ENCODE data around the gene ZBTB7C. TPM values are rescaled to one million over a fixed set of nuclear protein-coding genes. Genes with fewer than 3 reads are reported as not detected.

ZBTB7C gene
- total and polyA plus RNA-seq, 9 of the 15 experiments (the other 6 are each of a cell fraction or from before 2014, with no cell fraction given), result not detected

- ATAC-seq (no peak), FAIRE-seq (no peak), DNase-seq (ENCODE audit: extremely low read depth in 1 of 4, low spot score in 3 of 4) (no peak)
- H3K4me1 ChIP-seq (replicated peaks in 1 of 2; ENCODE audit: control insufficient read depth in 2 of 2, insufficient read depth in 2 of 2, low read length in 2 of 2), result no peaks in the 10 kb centered on the region
- no peaks in the 10 kb centered on the region for H4K20me1 ChIP-seq (replicated peaks; ENCODE audit: control insufficient read depth, insufficient read depth, low read length)
- H3K4me2 ChIP-seq (ENCODE audit: insufficient read depth, low read length), result no peak overlapping the region
- H3K9me3 ChIP-seq (replicated peaks; ENCODE audit: control insufficient read depth, insufficient read depth, low read depth, low read length), result no peaks in the 10 kb centered on the region
- H2AFZ ChIP-seq (ENCODE audit: low read depth, low read length), result no peak overlapping the region
- H3K9ac ChIP-seq (ENCODE audit: insufficient read depth in 1 of 2, low read depth in 2 of 2, low read length in 2 of 2), result no peak overlapping the region
- ChIA-PET CTCF (ENCODE audit: low intra/inter-chr PET ratio) (no interaction called here), POLR2A (no interaction called here)
- in situ Hi-C loops (cut with MboI) (no loop called here), intact Hi-C loops (cut with micrococcal nuclease) (no loop called here)
- H3K4me3 ChIP-seq, result no peak overlapping the region
- WGBS (ENCODE audit: insufficient coverage, low coverage, missing lambda C conversion rate), result 2% methylated on average over 9 of the region's 9 CpGs
- H3K27ac ChIP-seq (ENCODE audit: extremely low read depth, low read depth, low read length), result no peak overlapping the region
- H3K27me3 ChIP-seq (ENCODE audit: control insufficient read depth in 2 of 2, insufficient read depth in 2 of 2, low read length in 2 of 2), result peaks cover 0 to 6% of the 10 kb centered on the region in 2 experiments; a peak in 2 of 5 replicates
- H3K79me2 ChIP-seq (ENCODE audit: control insufficient read depth, insufficient read depth, low read length), result no peaks in the 10 kb centered on the region
- H3K36me3 ChIP-seq (ENCODE audit: control insufficient read depth, insufficient read depth, low read length), result no peaks in the 10 kb centered on the region
- no peaks in the 10 kb centered on the region for H3K9me1 ChIP-seq (ENCODE audit: control insufficient read depth, insufficient read depth, low read length)
- BruUV-seq (replicated peaks), result no TSS peak
- TF ChIP-seq U2AF2 (optimal IDR thresholded peaks at IDR 0.05; ENCODE audit: low read depth, low read length) (no peak), RERE (CRISPR knock-in tag; IDR thresholded peaks at IDR 0.05; ENCODE audit: borderline replicate concordance) (no peak), TCF3 (CRISPR knock-in tag; IDR thresholded peaks at IDR 0.05) (peak; percentile 24; the same call in 1 of the 2 replicates), THRB (CRISPR knock-in tag; conservative IDR thresholded peaks at IDR 0.05) (no peak), ZNF407 (IDR thresholded peaks at IDR 0.05; ENCODE audit: low read depth) (no peak)
Observed at GRCh38 chr18:48193521-48194492, 215.4 kb downstream of the ZBTB7C start.

All from K562 (cell line).